ENCODE results near the gene MEF2D.
A peak's percentile ranks its signal among the peaks of the same experiment; 100 is the strongest.

MEF2D gene

GRCh38 chr1:156527584-156527983 is 27.0 kb upstream of the MEF2D start:
- ChIA-PET POLR2A (interaction anchor here (1.0 kb wide), 1 partner anchor 70 kb away, joined by 3 read pairs; no protein-coding TSS in a partner anchor), CTCF (interaction anchor here (1.0 to 1.2 kb wide), 2 partner anchors 55 to 82 kb away, joined by 3 read pairs; no protein-coding TSS in a partner anchor)
- Histone ChIP-seq H3K4me3 (ENCODE audit: low read depth, low read length) (no peak overlapping the region), H3K36me3 (ENCODE audit: control insufficient read depth in 2 of 2, insufficient read depth in 1 of 2, low read length in 2 of 2) (peaks cover 15 to 75% of the 10 kb centered on the region in 2 experiments), H3K9me3 (ENCODE audit: control insufficient read depth, insufficient read depth, low read depth, low read length) (no peaks in the 10 kb centered on the region), H3K27ac (ENCODE audit: extremely low read depth, low read depth, low read length) (no peak overlapping the region), H3K4me1 (ENCODE audit: control insufficient read depth, insufficient read depth, low read length) (no peaks in the 10 kb centered on the region)
- TF ChIP-seq ZFP69B (tag by site-specific recombination; IDR thresholded peaks at IDR 0.05) (no peak), YY1 (tag by site-specific recombination; IDR thresholded peaks at IDR 0.05) (no peak), ZNF202 (tag by site-specific recombination; IDR thresholded peaks at IDR 0.05; ENCODE audit: borderline replicate concordance) (no peak), ZBTB8A (tag by site-specific recombination; IDR thresholded peaks at IDR 0.05) (no peak), ZNF639 (tag by site-specific recombination; IDR thresholded peaks at IDR 0.05) (no peak), HOXC10 (CRISPR knock-in tag; IDR thresholded peaks at IDR 0.05) (no peak), ZNF596 (tag by site-specific recombination; IDR thresholded peaks at IDR 0.05) (no peak), ZNF366 (tag by site-specific recombination; conservative IDR thresholded peaks at IDR 0.05) (no peak), ELK4 (IDR thresholded peaks at IDR 0.05; ENCODE audit: borderline replicate concordance, low read depth, low read length) (no peak), TSHZ1 (tag by site-specific recombination; IDR thresholded peaks at IDR 0.05; ENCODE audit: borderline replicate concordance) (no peak), KLF10 (tag by site-specific recombination; IDR thresholded peaks at IDR 0.05) (no peak), ZNF488 (tag by site-specific recombination; IDR thresholded peaks at IDR 0.05) (no peak), ZNF16 (tag by site-specific recombination; IDR thresholded peaks at IDR 0.05; ENCODE audit: low read depth) (no peak), ZNF521 (tag by site-specific recombination; IDR thresholded peaks at IDR 0.05) (no peak)

GRCh38 chr1:156525856-156526489 is 25.4 kb upstream of the MEF2D start:
- Histone ChIP-seq H3K9me3 (ENCODE audit: control insufficient read depth, insufficient read depth, low read depth, low read length) (no peaks in the 10 kb centered on the region), H3K4me3 (ENCODE audit: low read depth, low read length) (no peak overlapping the region), H3K27ac (ENCODE audit: extremely low read depth, low read depth, low read length) (no peak overlapping the region), H3K36me3 (ENCODE audit: control insufficient read depth in 2 of 2, insufficient read depth in 1 of 2, low read length in 2 of 2) (peaks cover 8 to 61% of the 10 kb centered on the region in 2 experiments), H3K4me1 (ENCODE audit: control insufficient read depth, insufficient read depth, low read length) (no peaks in the 10 kb centered on the region)
- POLR2A ChIA-PET = interaction anchor here (0.7 to 1.6 kb wide), 3 partner anchors 9 to 25 kb away, joined by 3 to 5 read pairs (median 3); partner anchors contain the start of gene MEF2D
- CTCF ChIA-PET = interaction anchor here (0.6 to 1.6 kb wide), 5 partner anchors 45 to 71 kb away, joined by 3 to 6 read pairs (median 4); no protein-coding TSS in a partner anchor
- TF ChIP-seq BCL6B (tag by site-specific recombination; IDR thresholded peaks at IDR 0.05) (no peak), ZBTB44 (tag by site-specific recombination; IDR thresholded peaks at IDR 0.05) (no peak), ZIC2 (tag by site-specific recombination; IDR thresholded peaks at IDR 0.05) (peak; percentile 67), PRDM10 (tag by site-specific recombination; IDR thresholded peaks at IDR 0.05) (no peak), TCF7L2 (IDR thresholded peaks at IDR 0.05; ENCODE audit: borderline replicate concordance, low read depth, low read length) (no peak), GLIS2 (tag by site-specific recombination; IDR thresholded peaks at IDR 0.05) (0 out of 2 replicates have a peak, but pooled peaks have one; percentile 20)
